NT2/D1 (cell line): Measurements from ENCODE around the gene KRT27.

Experiments
- SUZ12 ChIP-seq: IDR thresholded peaks from 2 replicates; pipeline ENCODE4 v1.6.1; 2011; ENCODE audit not compliant: insufficient read length, insufficient read depth; ENCODE audit errors: extremely low read depth
- YY1 ChIP-seq: IDR thresholded peaks from 2 replicates; pipeline ENCODE4 v1.6.1; 2011; ENCODE audit not compliant: insufficient read length, insufficient read depth
- ZNF274 ChIP-seq: IDR thresholded peaks from 2 replicates; pipeline ENCODE4 v1.6.1; 2011; ENCODE audit warnings: mild to moderate bottlenecking, low read depth, low read length

DNA sequence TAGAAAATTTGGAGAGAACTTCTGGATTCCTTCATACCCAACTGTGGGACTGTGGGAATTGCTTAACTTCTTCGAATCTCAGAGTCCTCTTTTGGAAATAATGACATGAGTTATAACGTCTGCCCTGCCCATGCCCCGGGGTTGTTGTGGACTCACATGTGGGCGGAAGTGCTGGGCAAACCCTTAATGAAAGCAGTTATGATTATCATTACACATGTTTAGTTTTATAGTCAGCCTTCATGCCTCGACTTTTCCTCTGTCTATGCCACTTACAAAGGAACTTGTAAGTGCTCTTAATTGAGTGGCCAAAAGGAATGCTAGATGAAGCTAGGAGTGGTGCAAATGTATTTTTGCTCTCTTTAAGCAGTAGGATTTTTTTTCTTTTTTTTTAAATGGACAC lies 3.9 kb downstream of the KRT27 start:
- no peak for TF ChIP-seq YY1
- no peak for TF ChIP-seq ZNF274
- TF ChIP-seq SUZ12: no peak
